ENCODE measurements around the gene RRP8. TPM values are rescaled to one million over a fixed set of nuclear protein-coding genes. Genes with fewer than 3 reads are reported as not detected.

RRP8 gene
- total RNA-seq, result 9.8 and 11.2 TPM in 2 replicates

GRCh38 chr11:6603287-6604080 lies at the start of gene RRP8, which contains the start of gene ILK:
RRP8 (minus strand) TSS chr11:6603616; CDS start chr11:6603502, 114 bp downstream.
ILK (plus strand) TSS chr11:6603774; CDS start chr11:6604272, 498 bp downstream.

GRCh38 chr11:6619004-6619745 lies 15.8 kb upstream of the RRP8 start, which contains the start of gene TPP1:
TPP1 (minus strand) TSS chr11:6619422; CDS start chr11:6619400, 22 bp downstream.

GRCh38 chr11:6612213-6613041 lies 9.0 kb upstream of the RRP8 start, which contains the start of gene TAF10:
TAF10 (minus strand) TSS chr11:6612216; CDS start chr11:6612189, 27 bp downstream.

Other genes starting within 250 kb of the RRP8 start
- 49.9 and 60.9 TPM in 2 replicates for gene SMPD1, start 213.1 kb downstream of the RRP8 start, total RNA-seq
- 32.1 and 37.8 TPM in 2 replicates for gene APBB1, start 184.5 kb downstream of the RRP8 start, total RNA-seq
- 0.65 and 2.2 TPM in 2 replicates for gene HPX, start 162.6 kb downstream of the RRP8 start, total RNA-seq
- 13.3 and 13.5 TPM in 2 replicates for gene TRIM3, start 129.7 kb downstream of the RRP8 start, total RNA-seq
- 47.9 and 59.8 TPM in 2 replicates for gene ARFIP2, start 122.3 kb downstream of the RRP8 start, total RNA-seq
- gene TIMM10B, start 122.1 kb downstream of the RRP8 start, total RNA-seq, result 37.9 and 46.8 TPM in 2 replicates
- gene DNHD1, start 106.3 kb downstream of the RRP8 start, total RNA-seq, result 7.9 and 9.3 TPM in 2 replicates
- 126 and 130 TPM in 2 replicates for gene ILK, start 158 bp upstream of the RRP8 start, total RNA-seq
- 24.1 and 38.9 TPM in 2 replicates for gene TAF10, start 8.6 kb upstream of the RRP8 start, total RNA-seq
- gene TPP1, start 15.8 kb upstream of the RRP8 start, total RNA-seq, result 68.5 and 100 TPM in 2 replicates
- gene DCHS1, start 52.2 kb upstream of the RRP8 start, total RNA-seq, result 13.7 and 17.4 TPM in 2 replicates
- 27.3 and 32.3 TPM in 2 replicates for gene MRPL17, start 79.7 kb upstream of the RRP8 start, total RNA-seq
- 0.39 and 0.43 TPM in 2 replicates for gene OR2AG2, start 168.4 kb upstream of the RRP8 start, total RNA-seq
- under 0.01 TPM in 1 of 2 replicates, not detected in the other for gene OR2AG1, start 179.4 kb upstream of the RRP8 start, total RNA-seq
- 0.52 and 0.76 TPM in 2 replicates for gene OR6A2, start 196.1 kb upstream of the RRP8 start, total RNA-seq
- not detected in 2 replicates for gene OR10A5, start 242.1 kb upstream of the RRP8 start, total RNA-seq